MCF 10A (cell line): ENCODE results near the gene NSMF. TPM values are rescaled to one million over a fixed set of nuclear protein-coding genes. Genes with fewer than 3 reads are reported as not detected.
"Not testable (repeated sequence)": the region's sequence is repeated elsewhere in the genome, so short reads cannot be mapped to it uniquely, and the experiment has no call there.

Source experiments
- BruUV-seq: library from RNA; stranded (reverse); fragments of 400-500 nt; replicated peaks from 2 replicates; lab custom pipeline; 2021; lab: Mats Ljungman, UMichigan
- CTCF ChIA-PET: fragments of 300-600 bp; sonication (Branson Sonifier 250); formaldehyde crosslinking; extraction: SDS; loops from one replicate; lab custom pipeline; 2021; ENCODE audit warnings: antibody characterized with exemption, inconsistent platforms; lab: Yijun Ruan, JAX
- POLR2A ChIA-PET: fragments of 300-600, 350-650 bp; sonication (Branson Sonifier 250); formaldehyde crosslinking; extraction: SDS; loops from one replicate; lab custom pipeline; 2020; ENCODE audit warnings: antibody characterized with exemption, inconsistent platforms; lab: Yijun Ruan, JAX
- DNase-seq: peaks from one replicate; pipeline ENCODE4 v3.0.0-alpha.2; 2018; ENCODE audit not compliant: unreplicated experiment
- H3K27ac Mint-ChIP-seq: one replicate; pipeline ENCODE4 v1.8.0; 2022; ENCODE audit warnings: mild to moderate bottlenecking, low read depth, mixed read lengths; ENCODE audit not compliant: unreplicated experiment
- H3K27me3 Mint-ChIP-seq: one replicate; pipeline ENCODE4 v1.8.0; 2022; ENCODE audit warnings: mixed read lengths; ENCODE audit not compliant: insufficient read depth, unreplicated experiment
- H3K36me3 Mint-ChIP-seq: one replicate; pipeline ENCODE4 v1.8.0; 2022; ENCODE audit warnings: mild to moderate bottlenecking, moderate library complexity, mixed read lengths; ENCODE audit not compliant: insufficient read depth, unreplicated experiment
- H3K4me1 Mint-ChIP-seq: one replicate; pipeline ENCODE4 v1.8.0; 2022; ENCODE audit warnings: mixed read lengths; ENCODE audit not compliant: insufficient read depth, unreplicated experiment
- H3K4me3 Mint-ChIP-seq: one replicate; pipeline ENCODE4 v1.8.0; 2022; ENCODE audit warnings: mild to moderate bottlenecking, moderate library complexity, mixed read lengths; ENCODE audit not compliant: unreplicated experiment
- H3K9me3 Mint-ChIP-seq: one replicate; pipeline ENCODE4 v1.8.0; 2022; ENCODE audit warnings: mixed read lengths; ENCODE audit not compliant: unreplicated experiment
- intact Hi-C: fragments of 100-400 bp; cut with micrococcal nuclease; formaldehyde crosslinking; loops from 2 replicates; pipeline ENCODE4 v1.14.1; 2022
- total RNA-seq: library from RNA; stranded (reverse); gene quantifications from 2 replicates; pipeline ENCODE4 v1.2.3, GENCODE V29; 2022
- TF ChIP-seq, protein P1 (sequence below): fragments of 200-600 bp; IDR thresholded peaks from one replicate; pipeline ENCODE4 v1.8.0; 2022; ENCODE audit warnings: antibody characterized with exemption, mild to moderate bottlenecking; ENCODE audit not compliant: unreplicated experiment

NSMF gene
- total RNA-seq, 1 experiment from 2014 or later: 37.8 TPM

DNA sequence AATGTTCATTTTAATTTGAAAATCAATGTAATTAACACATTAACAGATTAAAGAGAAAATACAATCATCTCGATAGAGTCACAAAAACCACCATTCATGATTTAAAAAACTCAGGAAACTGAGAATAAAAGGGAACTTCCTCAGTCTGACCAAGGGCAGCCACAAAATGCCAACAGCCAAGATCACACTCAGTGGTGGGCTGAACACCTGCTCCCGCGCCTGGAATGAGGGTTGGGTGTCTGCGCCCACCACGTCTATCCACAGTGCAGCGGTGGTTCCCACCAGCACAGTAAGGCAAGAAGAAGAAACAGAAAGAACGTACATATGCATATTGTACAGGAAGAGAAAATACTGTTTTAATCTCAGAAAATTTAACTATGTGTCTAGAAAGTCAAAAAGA lies 11.7 kb upstream of the NSMF start:
- CTCF ChIA-PET: no interaction called here
- no peak overlapping the region for H3K4me3 Mint-ChIP-seq
- peaks cover 7% of the 10 kb centered on the region for H3K9me3 Mint-ChIP-seq
- peaks cover 6% of the 10 kb centered on the region for H3K36me3 Mint-ChIP-seq
- no TSS peak for BruUV-seq
- H3K27me3 Mint-ChIP-seq: peaks cover 27% of the 10 kb centered on the region
- no peaks in the 10 kb centered on the region for H3K4me1 Mint-ChIP-seq
- intact Hi-C loops: no loop called here
- POLR2A ChIA-PET: interaction anchor here (1.4 kb wide), 1 partner anchor 11 kb away, joined by 4 read pairs; no protein-coding TSS in a partner anchor
- H3K27ac Mint-ChIP-seq: no peak overlapping the region
- TF ChIP-seq, protein P1, sequence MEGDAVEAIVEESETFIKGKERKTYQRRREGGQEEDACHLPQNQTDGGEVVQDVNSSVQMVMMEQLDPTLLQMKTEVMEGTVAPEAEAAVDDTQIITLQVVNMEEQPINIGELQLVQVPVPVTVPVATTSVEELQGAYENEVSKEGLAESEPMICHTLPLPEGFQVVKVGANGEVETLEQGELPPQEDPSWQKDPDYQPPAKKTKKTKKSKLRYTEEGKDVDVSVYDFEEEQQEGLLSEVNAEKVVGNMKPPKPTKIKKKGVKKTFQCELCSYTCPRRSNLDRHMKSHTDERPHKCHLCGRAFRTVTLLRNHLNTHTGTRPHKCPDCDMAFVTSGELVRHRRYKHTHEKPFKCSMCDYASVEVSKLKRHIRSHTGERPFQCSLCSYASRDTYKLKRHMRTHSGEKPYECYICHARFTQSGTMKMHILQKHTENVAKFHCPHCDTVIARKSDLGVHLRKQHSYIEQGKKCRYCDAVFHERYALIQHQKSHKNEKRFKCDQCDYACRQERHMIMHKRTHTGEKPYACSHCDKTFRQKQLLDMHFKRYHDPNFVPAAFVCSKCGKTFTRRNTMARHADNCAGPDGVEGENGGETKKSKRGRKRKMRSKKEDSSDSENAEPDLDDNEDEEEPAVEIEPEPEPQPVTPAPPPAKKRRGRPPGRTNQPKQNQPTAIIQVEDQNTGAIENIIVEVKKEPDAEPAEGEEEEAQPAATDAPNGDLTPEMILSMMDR: no peak
- no peak for DNase-seq

- intact Hi-C loops: no loop called here
- no TSS peak for BruUV-seq
- Mint-ChIP-seq H3K4me1 (no peaks in the 10 kb centered on the region), H3K27me3 (peaks cover 31% of the 10 kb centered on the region), H3K36me3 (peaks cover 4% of the 10 kb centered on the region), H3K4me3 (no peak overlapping the region), H3K27ac (no peak overlapping the region), H3K9me3 (no peaks in the 10 kb centered on the region)
- ChIA-PET POLR2A (no interaction called here), CTCF (interaction anchor here (0.5 kb wide), 1 partner anchor 67 kb away, joined by 3 read pairs; no protein-coding TSS in a partner anchor)
- DNase-seq: no peak
- TF ChIP-seq, protein P1: no peak
These were observed 8.8 kb upstream of the NSMF start for GRCh38 chr9:137467896-137468295.

GRCh38 chr9:137467161-137467581 lies 8.0 kb upstream of the NSMF start:
- TF ChIP-seq, protein P1: no peak
- POLR2A ChIA-PET: interaction anchor here (0.7 kb wide), 1 partner anchor 227 kb away, joined by 3 read pairs; no protein-coding TSS in a partner anchor
- intact Hi-C loops: no loop called here
- no TSS peak for BruUV-seq
- no peak overlapping the region for H3K27ac Mint-ChIP-seq
- H3K27me3 Mint-ChIP-seq: peaks cover 31% of the 10 kb centered on the region
- CTCF ChIA-PET: interaction anchor here (0.6 kb wide), 1 partner anchor 42 kb away, joined by 3 read pairs; no protein-coding TSS in a partner anchor
- no peaks in the 10 kb centered on the region for H3K36me3 Mint-ChIP-seq
- no peaks in the 10 kb centered on the region for H3K4me1 Mint-ChIP-seq
- no peaks in the 10 kb centered on the region for H3K9me3 Mint-ChIP-seq
- DNase-seq: no peak
- no peak overlapping the region for H3K4me3 Mint-ChIP-seq

DNA sequence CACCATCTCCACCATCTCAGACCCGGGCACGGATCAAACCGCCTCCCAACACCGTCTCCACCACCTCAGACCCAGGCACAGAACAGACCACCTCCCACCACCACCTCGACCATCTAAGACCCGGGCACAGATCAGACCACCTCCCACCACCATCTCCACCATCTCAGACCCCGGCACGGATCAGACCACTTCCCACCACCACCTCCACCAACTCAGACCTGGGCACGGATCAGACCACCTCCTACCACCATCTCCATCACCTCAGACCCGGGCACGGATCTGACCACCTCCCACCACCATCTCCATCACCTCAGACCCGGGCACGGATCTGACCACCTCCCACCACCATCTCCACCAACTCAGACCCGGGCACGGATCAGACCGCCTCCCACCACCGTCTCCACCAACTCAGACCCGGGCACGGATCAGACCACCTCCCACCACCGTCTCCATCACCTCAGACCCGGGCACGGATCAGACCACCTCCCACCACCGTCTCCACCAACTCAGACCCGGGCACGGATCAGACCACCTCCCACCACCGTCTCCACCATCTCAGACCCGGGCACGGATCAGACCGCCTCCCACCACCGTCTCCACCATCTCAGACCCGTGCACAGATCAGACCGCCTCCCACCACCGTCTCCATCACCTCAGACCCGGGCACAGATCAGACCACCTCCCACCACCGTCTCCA lies 7.4 kb upstream of the NSMF start:
- intact Hi-C loops, H3K4me3 Mint-ChIP-seq, BruUV-seq, H3K27ac Mint-ChIP-seq, H3K4me1 Mint-ChIP-seq, H3K36me3 Mint-ChIP-seq, H3K9me3 Mint-ChIP-seq, DNase-seq: not testable (repeated sequence)
- ChIA-PET CTCF (interaction anchor here (0.6 kb wide), 1 partner anchor 42 kb away, joined by 3 read pairs; no protein-coding TSS in a partner anchor), POLR2A (interaction anchor here (0.7 kb wide), 1 partner anchor 226 kb away, joined by 3 read pairs; no protein-coding TSS in a partner anchor)
- peaks cover 31% of the 10 kb centered on the region for H3K27me3 Mint-ChIP-seq
